PC-3 (cell line): ENCODE measurements around the gene CCT4. TPM values are rescaled to one million over a fixed set of nuclear protein-coding genes. Genes with fewer than 3 reads are reported as not detected.
"Not testable (repeated sequence)": the region's sequence is repeated elsewhere in the genome, so short reads cannot be mapped to it uniquely, and the experiment has no call there.

Experiments used
- ATAC-seq: fragments of 200-7000 bp; cut with Tn5 transposase; 2 replicates; pipeline ENCODE4 v1.9.1; 2020; ENCODE audit warnings: mild to moderate bottlenecking, moderate library complexity
- BruUV-seq: library from RNA; stranded (reverse); fragments of 400-500 nt; replicated peaks from 2 replicates; lab custom pipeline; 2021; lab: Mats Ljungman, UMichigan
- CTCF ChIA-PET: fragments of 300-600 bp; sonication (Branson Sonifier 250); formaldehyde crosslinking; loops from one replicate; lab custom pipeline; 2022; ENCODE audit warnings: antibody characterized with exemption; lab: Charles Lee
- POLR2A ChIA-PET: fragments of 300-600 bp; sonication (Branson Sonifier 250); formaldehyde crosslinking; loops from one replicate; lab custom pipeline; 2022; ENCODE audit warnings: antibody characterized with exemption; ENCODE audit not compliant: unreplicated experiment; lab: Charles Lee
- DNase-seq: peaks from one replicate; pipeline ENCODE4 v3.0.0-alpha.2; 2015
- H2AFZ ChIP-seq: fragments of 300-600 bp; sonication (generic); 2 replicates; pipeline ENCODE4 v1.6.0; 2016; ENCODE audit warnings: antibody characterized with exemption, low read length
- H3F3A ChIP-seq: fragments of 300-600 bp; sonication (generic); one replicate; pipeline ENCODE4 v1.6.0; 2017; ENCODE audit warnings: antibody characterized with exemption, low read length, control low read depth, mild to moderate bottlenecking; ENCODE audit not compliant: unreplicated experiment
- H3K27ac ChIP-seq: fragments of 300-600 bp; sonication (generic); 2 replicates; pipeline ENCODE4 v1.5.1; 2016; ENCODE audit warnings: mild to moderate bottlenecking, low read length
- H3K27me3 ChIP-seq: fragments of 300-600 bp; sonication (generic); 2 replicates; pipeline ENCODE4 v1.6.1; 2016; ENCODE audit warnings: low read length, mixed read lengths
- H3K36me3 ChIP-seq: fragments of 300-600 bp; sonication (generic); 2 replicates; pipeline ENCODE4 v1.6.1; 2016; ENCODE audit warnings: low read depth, mixed run types, low read length, mixed read lengths
- H3K4me1 ChIP-seq: fragments of 300-600 bp; sonication (generic); 2 replicates; pipeline ENCODE4 v1.5.1; 2016; ENCODE audit warnings: low read length; ENCODE audit not compliant: insufficient read depth
- H3K4me2 ChIP-seq: fragments of 300-600 bp; sonication (generic); 2 replicates; pipeline ENCODE4 v1.6.0; 2016; ENCODE audit warnings: low read length
- H3K4me3 ChIP-seq: fragments of 300-600 bp; sonication (generic); 2 replicates; pipeline ENCODE4 v1.5.1; 2016; ENCODE audit warnings: mild to moderate bottlenecking, low read length, mixed read lengths
- H3K79me2 ChIP-seq: fragments of 300-600 bp; sonication (generic); 2 replicates; pipeline ENCODE4 v1.6.1; 2017; ENCODE audit warnings: low read length, mixed read lengths
- H3K9ac ChIP-seq: fragments of 300-600 bp; sonication (generic); 2 replicates; pipeline ENCODE4 v1.6.0; 2016; ENCODE audit warnings: mild to moderate bottlenecking, low read length
- H3K9me2 ChIP-seq: fragments of 300-600 bp; sonication (generic); replicated peaks from 2 replicates; pipeline ENCODE4 v1.6.1; 2016; ENCODE audit warnings: mixed run types, low read length, mixed read lengths
- H3K9me3 ChIP-seq: fragments of 300-600 bp; sonication (generic); 2 replicates; pipeline ENCODE4 v1.6.1; 2016; ENCODE audit warnings: low read length, mixed read lengths
- H4K20me1 ChIP-seq: fragments of 300-600 bp; sonication (generic); 2 replicates; pipeline ENCODE4 v1.6.1; 2016; ENCODE audit warnings: low read length, mixed read lengths
- CTCF ChIP-seq: fragments of 300-600 bp; sonication (generic); conservative IDR thresholded peaks from 2 replicates; pipeline ENCODE4 v1.5.1; 2017; ENCODE audit warnings: antibody characterized with exemption, low read depth, mild to moderate bottlenecking, low read length
- EZH2 ChIP-seq: fragments of 300-600 bp; sonication (generic); IDR thresholded peaks from one replicate; pipeline ENCODE4 v1.6.1; 2017; ENCODE audit warnings: antibody characterized with exemption, mild to moderate bottlenecking, low read length; ENCODE audit not compliant: unreplicated experiment
- EZH2phosphoT487 ChIP-seq: fragments of 300-600 bp; sonication (generic); IDR thresholded peaks from 2 replicates; pipeline ENCODE4 v1.6.1; 2018; ENCODE audit warnings: mild to moderate bottlenecking, antibody characterized with exemption, low read length, borderline replicate concordance
- intact Hi-C: fragments of 100-400 bp; cut with micrococcal nuclease; formaldehyde crosslinking; loops from 2 replicates; pipeline ENCODE4 v1.9.0; 2023
- total RNA-seq: library from RNA; depleted of rRNA; stranded (reverse); fragments of >200 nt; gene quantifications from 2 replicates; pipeline ENCODE4 v1.2.3, GENCODE V29; 2014

The CCT4 gene
- total RNA-seq, 1 experiment from 2014 or later: 195 TPM

- POLR2A ChIA-PET: no interaction called here
- H3K4me3 ChIP-seq: no peak overlapping the region
- H2AFZ ChIP-seq: no peak overlapping the region
- peaks cover 68% of the 10 kb centered on the region for H3K36me3 ChIP-seq
- peaks cover 15% of the 10 kb centered on the region for H3K4me1 ChIP-seq
- no peaks in the 10 kb centered on the region for H3K9me3 ChIP-seq
- H3K9me2 ChIP-seq: no peaks in the 10 kb centered on the region
- H3K4me2 ChIP-seq: no peak overlapping the region
- no peaks in the 10 kb centered on the region for H3K27me3 ChIP-seq
- intact Hi-C loops: loop anchor here (10.0 kb wide), 1 partner anchor 348 kb away; the partner anchor contains the start of gene XPO1
- TF ChIP-seq EZH2: no peak
- peaks cover 42% of the 10 kb centered on the region for H3K79me2 ChIP-seq
- DNase-seq (no peak), ATAC-seq (no peak)
- H3K9ac ChIP-seq: no peak overlapping the region
- BruUV-seq: no TSS peak
- H3K27ac ChIP-seq: no peak overlapping the region
- peaks cover 33% of the 10 kb centered on the region for H4K20me1 ChIP-seq
- no peaks in the 10 kb centered on the region for H3F3A ChIP-seq
- CTCF ChIA-PET: no interaction called here
These were observed 5.6 kb downstream of the CCT4 start for GRCh38 chr2:61882850-61883249.

- BruUV-seq, H3K27me3 ChIP-seq, intact Hi-C loops, H2AFZ ChIP-seq, H3K79me2 ChIP-seq, H3K27ac ChIP-seq, H3F3A ChIP-seq, H3K4me3 ChIP-seq, H3K4me2 ChIP-seq, ATAC-seq, POLR2A ChIA-PET, H3K4me1 ChIP-seq, DNase-seq, H4K20me1 ChIP-seq, H3K9me2 ChIP-seq, H3K9ac ChIP-seq, CTCF ChIA-PET, H3K9me3 ChIP-seq: not testable (repeated sequence)
- H3K36me3 ChIP-seq: peaks cover 87% of the 10 kb centered on the region
These were observed 9.1 kb downstream of the CCT4 start for GRCh38 chr2:61879351-61879750.

- Histone ChIP-seq H3K27ac (no peak overlapping the region), H3K27me3 (no peaks in the 10 kb centered on the region), H3K4me1 (no peaks in the 10 kb centered on the region), H2AFZ (no peak overlapping the region), H3K4me3 (no peak overlapping the region), H3K4me2 (no peak overlapping the region), H3K36me3 (peaks cover 88% of the 10 kb centered on the region), H3K9me2 (no peaks in the 10 kb centered on the region), H3K9ac (no peak overlapping the region), H3F3A (no peaks in the 10 kb centered on the region), H3K79me2 (peaks cover 4% of the 10 kb centered on the region), H3K9me3 (no peaks in the 10 kb centered on the region), H4K20me1 (0 out of 2 replicates have a peak, but pooled peaks cover 9% of the 10 kb centered on the region)
- POLR2A ChIA-PET: no interaction called here
- ATAC-seq: no peak
- DNase-seq: no peak
- intact Hi-C loops: no loop called here
- TF ChIP-seq EZH2phosphoT487: no peak
- no peak for TF ChIP-seq CTCF
- TF ChIP-seq EZH2: no peak
- CTCF ChIA-PET: no interaction called here
- no TSS peak for BruUV-seq
These were observed 9.7 kb downstream of the CCT4 start for GRCh38 chr2:61878761-61879160.
